NCI-H82 treated with DMSO at 0.1 percent for 48 hours (cell line): Measurements from ENCODE around the gene RBM33.
"Not testable (repeated sequence)": the region's sequence is repeated elsewhere in the genome, so short reads cannot be mapped to it uniquely, and the experiment has no call there.

Experiments
- DNase-seq: peaks from one replicate; lab custom pipeline; 2025; ENCODE audit not compliant: unreplicated experiment; lab: John Stamatoyannopoulos, UW

RBM33 gene

DNA sequence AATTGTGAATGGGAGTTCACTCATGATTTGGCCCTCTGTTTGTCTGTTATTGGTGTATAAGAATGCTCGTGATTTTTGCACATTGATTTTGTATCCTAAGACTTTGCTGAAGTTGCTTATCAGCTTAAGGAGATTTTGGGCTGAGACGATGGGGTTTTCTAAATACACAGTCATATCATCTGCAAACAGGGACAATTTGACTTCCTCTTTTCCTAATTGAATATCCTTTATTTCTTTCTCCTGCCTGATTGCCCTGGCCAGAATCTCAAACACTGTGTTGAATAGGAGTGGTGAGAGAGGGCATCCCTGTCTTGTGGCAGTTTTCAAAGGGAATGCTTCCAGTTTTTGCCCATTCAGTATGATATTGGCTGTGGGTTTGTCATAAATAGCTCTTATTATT, 43.8 kb downstream of the RBM33 start:
- not testable (repeated sequence) for DNase-seq

DNA sequence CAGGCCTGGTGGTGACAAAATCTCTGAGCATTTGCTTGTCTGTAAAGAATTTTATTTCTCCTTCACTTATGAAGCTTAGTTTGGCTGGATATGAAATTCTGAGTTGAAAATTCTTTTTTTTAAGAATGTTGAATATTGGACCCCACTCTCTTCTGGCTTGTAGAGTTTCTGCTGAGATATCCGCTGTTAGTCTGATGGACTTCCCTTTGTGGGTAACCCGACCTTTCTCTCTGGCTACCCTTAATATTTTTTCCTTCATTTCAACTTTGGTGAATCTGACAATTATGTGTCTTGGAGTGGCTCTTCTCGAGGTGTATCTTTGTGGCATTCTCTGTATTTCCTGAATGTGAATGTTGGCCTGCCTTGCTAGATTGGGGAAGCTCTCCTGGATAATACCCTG, 46.2 kb downstream of the RBM33 start:
- not testable (repeated sequence) for DNase-seq

DNA sequence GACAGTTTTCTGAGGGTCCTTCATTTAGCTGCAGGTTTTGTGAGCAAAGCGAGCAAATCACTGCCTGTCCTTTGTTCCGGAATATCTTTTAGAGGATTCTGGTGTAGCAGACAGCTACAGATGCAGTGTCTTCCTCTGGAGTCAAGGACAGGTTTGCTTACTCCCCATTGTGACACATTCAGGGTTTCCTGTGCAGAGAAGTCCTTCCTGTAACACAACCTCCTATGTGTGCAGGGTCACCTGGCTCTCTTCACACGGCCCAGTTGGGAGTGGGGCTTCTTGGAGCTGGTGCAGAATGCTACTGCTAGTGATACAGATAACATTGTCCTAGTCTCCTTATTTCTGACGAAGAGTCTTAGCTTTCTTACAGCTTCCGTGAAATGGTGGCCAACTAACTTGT, 47.9 kb downstream of the RBM33 start:
- DNase-seq, result no peak

DNA sequence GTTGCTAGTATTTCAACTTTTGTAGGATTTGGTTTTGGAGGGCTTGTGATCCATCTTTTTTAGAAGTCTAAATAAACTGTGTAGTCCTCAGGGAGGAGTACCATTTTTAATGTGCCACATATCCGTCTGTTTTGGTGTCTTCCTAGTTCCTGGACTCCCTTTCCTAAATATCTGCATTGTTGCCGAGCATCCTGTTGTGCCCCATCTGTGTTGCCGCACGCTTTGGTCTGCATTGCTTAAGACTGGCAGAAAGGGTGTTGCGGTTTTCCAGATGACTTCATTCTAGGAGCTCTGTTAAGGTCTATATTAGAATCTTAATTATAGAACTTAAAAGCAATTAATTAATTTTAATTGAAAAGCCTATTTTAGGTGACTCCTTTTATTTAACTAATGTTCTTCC, 49.4 kb downstream of the RBM33 start:
- DNase-seq, result no peak

DNA sequence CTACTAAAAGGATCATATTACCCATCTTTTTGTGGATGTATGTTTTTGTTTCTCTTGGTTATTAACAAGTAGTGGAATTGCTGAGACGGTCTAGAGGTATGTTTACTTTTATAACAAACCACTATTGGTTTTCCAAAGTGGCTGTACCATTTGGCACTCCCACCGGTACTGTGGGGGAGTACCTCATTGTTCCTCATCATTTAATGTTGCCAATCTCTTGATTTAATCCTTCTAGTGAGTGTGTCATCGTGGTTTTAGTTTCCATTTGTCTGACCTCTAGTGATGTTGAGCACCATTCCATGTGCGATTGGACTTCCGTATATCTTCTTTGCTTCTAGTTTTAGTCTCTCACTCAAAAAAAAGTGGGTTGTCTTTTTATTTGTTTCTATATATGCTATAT, 50.4 kb downstream of the RBM33 start:
- no peak for DNase-seq

DNA sequence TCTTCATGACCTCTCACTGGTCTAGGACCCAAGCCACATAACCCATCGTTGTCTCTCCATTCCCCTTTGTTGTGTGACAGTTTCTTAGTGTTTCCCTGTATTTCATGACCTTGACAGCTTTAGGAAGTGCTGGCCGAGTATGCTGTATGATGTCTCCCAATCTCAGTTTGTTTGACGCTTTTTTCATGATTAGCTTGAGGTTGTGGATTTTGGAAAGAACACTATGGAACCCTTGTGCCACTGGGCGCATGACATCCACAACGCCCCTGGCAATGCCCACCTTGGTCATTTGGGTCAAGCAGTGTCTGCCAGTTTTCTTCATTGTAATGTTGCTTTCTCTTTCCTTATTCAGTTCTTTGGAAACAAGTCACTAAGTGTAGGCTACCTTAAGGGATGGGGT, 52.3 kb downstream of the RBM33 start:
- DNase-seq, result no peak

DNA sequence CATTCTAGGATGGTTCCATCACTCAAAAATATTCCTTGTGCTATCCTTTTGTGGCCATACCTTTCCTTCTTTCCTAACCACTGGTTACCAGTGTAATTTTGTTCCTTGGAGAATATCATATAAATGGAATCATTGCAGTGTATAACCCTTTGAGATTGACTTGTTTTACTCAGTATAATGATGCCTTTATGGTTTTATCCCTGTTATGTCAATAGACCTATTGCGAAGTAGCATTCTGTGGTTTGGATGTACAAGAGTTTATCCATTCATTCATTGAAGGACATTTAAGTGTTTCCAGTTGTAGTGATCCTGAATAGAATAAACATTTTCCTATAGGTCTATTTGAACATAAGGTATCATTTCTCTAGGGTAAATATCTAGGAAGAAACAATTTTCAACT, 54.2 kb downstream of the RBM33 start:
- DNase-seq, result no peak

DNA sequence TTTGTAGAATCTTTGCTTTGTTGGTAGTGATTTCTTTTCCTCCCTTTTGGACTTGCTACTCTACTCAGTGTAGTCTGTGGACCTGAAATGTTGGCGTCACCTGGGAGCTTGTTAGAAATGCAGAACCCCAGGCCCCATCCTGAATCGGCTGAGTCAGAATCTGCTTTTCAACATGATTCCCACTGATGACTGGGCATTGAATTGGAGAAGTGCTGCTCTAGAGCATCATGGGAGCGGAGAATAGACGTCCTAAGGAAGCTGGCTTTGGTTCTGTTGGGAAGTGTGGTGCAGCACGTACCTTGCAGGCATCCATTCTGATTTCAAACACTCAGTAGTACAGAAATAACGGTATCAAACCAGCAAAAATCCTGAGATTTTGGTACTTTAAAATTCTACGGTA, 54.7 kb downstream of the RBM33 start:
- no peak for DNase-seq

DNA sequence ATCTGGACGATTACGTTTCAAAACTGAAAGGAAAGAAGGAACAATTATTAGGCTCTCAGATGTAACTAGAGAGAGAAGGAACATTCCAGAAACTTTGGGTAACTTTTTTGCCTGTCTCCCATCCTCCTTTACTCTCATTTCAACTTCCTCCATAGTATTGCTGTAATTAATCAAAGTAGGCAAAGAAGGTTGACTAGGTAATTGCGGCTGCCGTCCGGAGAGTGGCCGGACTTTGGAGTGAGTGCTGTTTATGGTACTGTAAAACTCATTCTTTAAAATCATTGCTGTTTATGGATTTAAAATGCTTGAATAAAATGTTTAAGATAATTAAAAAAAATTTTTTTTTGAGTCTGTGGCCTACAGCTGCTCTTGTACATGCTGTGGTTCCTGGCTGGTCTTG, 56.4 kb downstream of the RBM33 start:
- no peak for DNase-seq

DNA sequence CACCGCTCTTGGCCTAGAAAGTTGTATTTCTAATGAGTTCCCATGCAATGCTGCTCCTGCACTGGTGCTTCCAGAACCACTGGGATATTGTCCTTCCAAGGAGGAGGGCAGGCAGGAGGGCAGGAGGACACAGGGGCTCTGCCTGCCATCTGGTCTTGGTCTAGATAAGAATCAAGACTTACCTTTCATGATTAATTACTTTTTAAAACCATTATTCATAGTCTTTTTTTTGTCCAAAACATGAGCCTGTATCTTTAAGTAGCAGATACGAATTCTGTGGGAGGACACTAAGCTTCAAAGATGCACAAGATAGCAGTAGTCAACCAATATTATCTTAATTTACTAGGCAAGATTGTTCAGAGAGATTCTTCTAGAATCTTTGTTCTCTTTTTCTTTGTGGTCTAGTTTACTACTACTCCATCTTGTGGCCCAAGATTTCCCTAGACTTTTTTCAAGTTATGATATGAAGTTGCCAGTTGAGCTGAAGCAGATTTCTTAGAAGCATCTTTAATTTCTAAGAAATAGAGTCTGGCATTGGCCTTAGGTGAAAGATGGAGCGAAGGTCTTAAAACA, 57.6 kb downstream of the RBM33 start:
- no peak for DNase-seq

DNA sequence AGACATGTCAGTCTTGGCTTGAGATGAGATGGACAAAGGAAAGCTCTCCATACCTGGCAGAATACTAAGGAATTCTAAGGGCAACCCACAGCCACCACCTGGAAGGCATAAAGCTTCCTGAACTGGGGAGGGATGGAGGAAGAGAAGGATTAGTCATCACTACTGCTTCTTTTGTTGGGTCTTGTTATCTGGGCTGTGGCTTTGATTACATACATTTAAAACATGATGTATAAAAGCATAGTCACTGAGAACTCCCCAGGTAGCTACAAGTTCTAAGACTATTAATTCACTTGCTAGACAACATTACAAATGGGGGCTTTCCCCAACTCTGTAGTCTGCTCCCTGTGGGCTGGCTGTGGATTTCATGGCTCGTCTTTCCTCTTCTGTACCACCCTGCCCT, 58.2 kb downstream of the RBM33 start:
- no peak for DNase-seq

DNA sequence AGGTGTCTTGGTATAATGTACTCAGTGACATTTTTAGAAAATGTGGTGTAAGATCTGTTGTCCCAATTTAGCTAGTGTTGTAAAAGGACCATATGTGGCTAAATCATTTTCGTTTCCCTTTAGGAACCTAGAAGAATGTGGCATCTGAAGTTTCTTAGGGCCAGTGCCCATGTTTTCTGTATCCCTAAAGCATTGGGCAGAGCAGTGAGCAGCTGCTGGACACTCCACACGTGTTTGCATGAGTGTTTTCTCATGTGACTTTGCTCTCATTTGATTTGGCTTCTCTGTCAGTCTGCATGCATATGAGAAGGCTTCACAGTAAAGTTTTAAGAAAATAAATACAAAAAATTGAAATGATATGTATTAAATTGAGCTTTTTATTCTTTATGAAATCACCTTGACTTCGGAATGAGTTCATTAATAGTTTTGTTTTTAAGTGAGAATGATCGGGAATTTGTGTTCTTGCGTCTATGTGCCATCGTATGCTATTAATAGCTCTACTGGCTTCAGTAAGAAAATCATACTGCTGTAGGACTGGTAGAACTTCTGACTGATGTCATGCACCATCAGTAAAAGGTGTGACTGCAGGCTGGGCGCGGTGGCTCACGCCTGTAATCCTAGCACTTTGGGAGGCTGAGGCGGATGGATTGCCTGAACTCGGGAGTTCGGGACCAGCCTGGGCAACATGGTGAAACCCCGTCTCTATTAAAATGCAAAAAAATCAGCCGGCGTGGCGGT, 61.3 kb downstream of the RBM33 start:
- DNase-seq, result no peak

DNA sequence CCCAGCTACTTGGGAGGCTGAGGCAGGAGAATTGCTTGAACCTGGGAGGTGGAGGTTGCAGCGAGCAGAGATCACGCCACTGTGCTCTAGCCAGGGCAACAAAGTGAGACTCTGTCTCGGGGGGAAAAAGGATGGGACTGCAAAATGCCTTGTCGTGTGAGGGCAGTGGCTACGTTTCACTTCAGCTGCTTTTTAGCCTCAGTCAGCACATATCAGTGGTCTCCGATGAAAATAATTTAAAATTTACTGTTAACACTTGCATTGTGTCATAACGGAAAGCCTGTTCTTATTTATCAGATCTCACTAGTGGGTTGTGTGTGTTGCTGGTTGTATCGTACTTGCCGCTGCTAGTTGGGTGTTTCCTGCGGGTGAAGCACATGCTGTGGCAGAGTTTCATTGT, 61.9 kb downstream of the RBM33 start:
- no peak for DNase-seq

DNA sequence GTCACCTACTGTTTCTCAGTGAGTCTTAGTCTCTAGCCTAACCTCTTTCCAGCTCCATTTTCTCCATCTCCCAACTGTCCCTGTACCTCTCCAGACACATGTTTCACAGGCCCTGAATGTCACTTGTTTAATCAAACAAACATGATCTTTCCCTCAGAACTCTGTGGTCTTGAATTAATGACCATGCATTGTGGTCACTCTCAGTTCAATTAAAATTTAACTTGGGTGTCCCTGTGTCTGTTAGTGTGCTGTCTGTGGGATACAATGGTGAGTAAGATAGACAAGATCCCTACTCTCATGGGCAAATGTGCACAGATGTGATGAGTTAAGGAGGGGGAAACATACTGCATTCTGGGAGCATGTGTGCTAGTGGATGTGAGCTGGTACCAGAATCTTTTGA, 65.0 kb downstream of the RBM33 start:
- no peak for DNase-seq

DNA sequence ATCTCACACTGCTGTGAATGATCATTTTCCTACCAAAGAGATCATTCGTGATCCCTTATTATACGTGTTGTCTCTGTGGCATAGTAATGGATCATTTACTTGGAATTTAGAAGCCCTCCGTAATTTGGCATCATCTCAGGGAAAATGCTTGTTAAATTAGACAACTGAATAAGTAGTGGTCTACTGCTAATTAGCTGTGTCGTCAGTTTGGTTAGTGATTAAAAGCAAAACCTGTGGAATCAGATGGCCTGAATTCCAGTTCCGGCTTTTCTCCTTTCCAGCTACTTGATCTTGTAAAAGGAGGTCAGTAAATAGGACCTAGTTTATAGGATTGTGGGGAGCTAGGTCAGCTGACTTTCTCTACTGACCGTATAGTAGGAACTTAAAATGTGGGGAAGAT, 65.6 kb downstream of the RBM33 start:
- no peak for DNase-seq

DNA sequence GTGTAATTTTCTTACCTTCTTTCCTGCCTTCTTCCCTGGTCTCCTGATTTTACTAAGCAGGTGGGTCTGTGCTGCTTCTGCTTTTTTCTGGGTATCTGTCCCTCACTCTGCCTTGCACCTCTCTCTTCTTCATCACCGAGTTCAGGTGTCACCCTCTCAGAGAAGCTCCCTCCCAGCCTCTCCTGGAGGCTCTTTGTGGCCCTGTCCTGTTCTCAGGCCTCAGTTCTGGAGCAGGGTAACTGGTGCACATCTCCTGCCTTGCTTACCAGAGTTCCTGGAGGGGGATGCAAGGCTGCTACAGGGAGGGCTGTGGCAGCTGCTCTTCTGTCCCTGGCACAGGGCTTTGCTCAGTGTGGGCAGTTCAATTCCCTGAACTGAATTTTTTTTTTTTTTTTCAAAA, 66.1 kb downstream of the RBM33 start:
- no peak for DNase-seq

DNA sequence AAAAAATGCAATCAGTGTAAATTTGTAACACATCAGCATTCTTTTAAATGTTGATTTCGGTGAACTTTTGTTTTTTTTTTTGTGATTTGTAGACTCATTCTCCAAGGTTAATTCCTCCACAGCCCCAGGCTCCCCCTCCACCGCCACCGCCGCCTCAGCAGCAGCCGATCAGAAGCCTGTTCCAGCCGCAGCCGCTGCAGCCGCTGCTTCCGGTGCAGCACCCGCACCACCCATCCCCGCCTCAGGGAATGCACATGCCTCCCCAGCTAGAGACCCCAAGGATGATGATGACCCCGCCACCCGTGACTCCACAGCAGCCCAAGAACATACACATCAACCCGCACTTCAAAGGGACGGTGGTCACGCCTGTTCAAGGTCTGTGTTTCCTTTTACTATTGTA, 66.6 kb downstream of the RBM33 start:
- no peak for DNase-seq

DNA sequence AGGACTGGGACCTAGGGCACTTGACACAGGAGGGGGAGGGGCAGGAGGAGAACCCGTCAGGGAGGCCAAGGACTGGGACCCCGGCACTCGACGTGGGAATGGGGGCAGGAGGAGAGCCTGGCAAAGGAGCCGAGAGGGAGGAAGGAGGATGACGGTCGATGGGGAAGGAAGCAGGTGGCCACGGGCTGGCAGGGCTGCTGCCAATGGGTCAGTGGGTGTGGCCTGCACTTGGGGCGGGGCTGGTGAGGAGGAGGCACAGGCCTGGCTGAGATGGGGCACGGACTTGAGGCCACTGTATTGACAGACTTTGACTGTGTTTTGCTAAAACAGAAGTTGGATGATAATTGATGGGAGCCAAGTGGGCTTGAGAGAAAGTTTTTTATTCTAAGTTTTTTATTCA, 68.9 kb downstream of the RBM33 start:
- no peak for DNase-seq

DNA sequence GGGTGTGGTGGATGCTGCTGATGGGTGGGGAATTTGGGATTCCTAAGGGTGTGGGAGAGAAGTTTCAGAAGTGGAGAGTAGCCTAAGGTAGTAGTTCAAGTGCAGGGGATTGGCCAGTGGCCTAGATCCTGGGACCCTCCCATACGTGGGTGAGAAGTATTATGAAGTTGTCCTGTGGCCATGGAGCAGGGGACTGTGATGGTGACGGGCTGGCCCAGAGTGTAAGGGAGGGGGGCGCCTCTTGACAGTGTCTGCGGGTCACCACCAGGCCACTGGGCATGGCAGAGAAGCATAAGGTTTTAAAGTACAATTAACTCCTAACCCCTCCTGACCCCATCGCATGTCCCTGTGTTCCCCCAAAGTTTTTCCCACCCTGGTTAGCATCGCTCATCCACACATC, 70.2 kb downstream of the RBM33 start:
- DNase-seq, result no peak

DNA sequence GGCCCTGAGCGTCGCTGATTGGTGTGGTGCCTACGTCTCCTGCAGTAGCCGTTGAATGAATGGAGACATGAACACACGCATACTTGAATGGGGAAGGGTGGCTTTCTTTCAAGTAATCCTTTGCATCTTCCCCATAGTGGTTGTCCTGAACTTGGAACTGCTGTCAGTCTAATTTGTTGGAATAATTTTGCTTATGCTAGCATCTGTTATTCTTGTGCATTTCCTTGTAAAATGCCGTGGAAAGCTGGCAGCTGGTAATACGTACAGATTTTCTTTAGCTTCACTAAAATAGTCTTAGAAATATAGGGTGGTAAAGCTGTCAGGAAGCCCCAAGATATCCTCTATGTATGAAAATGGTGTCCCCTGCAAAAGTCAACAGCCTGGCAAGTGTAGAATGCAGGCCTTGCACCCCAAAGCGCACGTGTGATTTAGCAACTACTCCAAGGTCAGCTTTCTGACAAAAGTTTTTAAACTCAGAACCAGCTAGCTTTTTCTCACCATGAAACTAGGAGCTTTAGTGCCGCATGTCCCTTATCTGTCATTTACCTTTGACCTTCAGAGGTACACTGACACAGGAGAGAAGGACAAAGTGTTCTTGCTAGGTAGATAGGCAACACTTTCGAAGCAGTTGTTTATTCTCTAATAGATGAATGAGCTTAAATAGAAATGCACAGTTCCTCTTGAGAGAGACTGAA, 70.8 kb downstream of the RBM33 start:
- no peak for DNase-seq

DNA sequence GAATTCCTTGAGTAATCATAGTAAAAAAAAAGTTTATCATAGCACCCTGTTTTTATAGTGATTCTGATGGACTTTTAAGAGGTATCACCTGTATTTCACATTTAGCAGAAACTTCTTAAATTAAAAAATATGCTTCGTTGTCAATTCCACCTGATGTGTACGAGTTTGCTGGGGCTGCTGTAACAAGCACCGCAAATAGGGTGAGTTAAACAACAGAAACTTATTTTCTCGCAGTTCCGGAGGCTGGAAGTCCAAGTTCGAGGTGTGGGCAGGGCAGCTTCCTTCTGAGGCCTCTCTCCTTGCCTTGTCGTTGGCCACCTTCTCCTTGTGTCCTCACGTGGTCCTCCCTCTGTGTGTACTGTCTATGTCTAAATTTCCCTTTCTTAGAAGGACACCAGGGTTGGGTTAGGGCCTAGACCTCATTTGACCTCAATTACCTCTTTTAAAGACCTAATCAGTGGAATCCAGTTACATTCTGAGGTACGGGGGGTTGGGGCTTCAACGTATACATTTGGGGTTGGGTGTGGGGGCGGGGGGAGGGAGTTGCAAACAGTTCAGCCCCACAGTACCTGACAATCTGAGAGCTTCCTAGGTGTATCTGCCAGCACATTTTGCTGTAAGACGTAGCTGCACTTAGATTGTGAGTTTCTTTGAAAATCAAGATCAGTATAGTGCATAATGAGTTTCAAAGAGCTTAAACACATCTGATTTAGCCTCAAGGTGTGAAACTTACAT, 72.7 kb downstream of the RBM33 start:
- DNase-seq, result no peak

DNA sequence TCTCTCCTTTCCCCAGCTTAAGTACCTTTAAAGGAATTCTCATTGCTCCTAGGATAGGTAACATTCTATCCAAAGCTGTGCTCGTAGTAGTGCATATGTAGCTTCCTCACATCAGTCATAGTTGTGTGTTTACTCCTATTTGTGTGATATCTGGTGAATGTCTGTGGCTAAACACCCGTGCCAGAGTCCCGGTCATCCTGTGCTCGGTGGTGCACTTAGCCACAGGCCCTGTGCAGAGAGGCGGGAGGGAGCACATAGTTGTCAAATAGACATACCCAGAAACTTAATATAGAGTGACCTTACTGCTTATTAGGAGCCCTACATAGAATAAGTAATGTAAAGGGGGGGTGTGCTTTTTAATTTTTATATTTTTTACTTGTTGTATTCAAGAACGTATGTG, 76.6 kb downstream of the RBM33 start:
- no peak for DNase-seq
